ENCODE data around the gene CUL5. TPM values are rescaled to one million over a fixed set of nuclear protein-coding genes. Genes with fewer than 3 reads are reported as not detected.

CUL5 gene
- total RNA-seq, 1 experiment from 2014 or later: 37.7 TPM

GRCh38 chr11:108144615-108145014, 135.9 kb downstream of the CUL5 start:
- Histone ChIP-seq H3K4me2 (ENCODE audit: insufficient read depth, insufficient read length, low read length) (no peak overlapping the region), H3K9ac (ENCODE audit: extremely low read depth, insufficient read length, low read length) (no peak overlapping the region), H3K79me1 (ENCODE audit: insufficient read depth, low read depth, low read length, poor library complexity, severe bottlenecking) (no peaks in the 10 kb centered on the region), H2BK120ac (ENCODE audit: low read depth, low read length, poor library complexity, severe bottlenecking) (no peak overlapping the region), H4K8ac (replicated peaks; ENCODE audit: insufficient read length, low read depth, low read length) (no peak overlapping the region), H3K14ac (ENCODE audit: insufficient read depth, low read length) (no peak overlapping the region), H3K18ac (ENCODE audit: insufficient read length, low read depth, low read length) (no peak overlapping the region), H3K23me2 (ENCODE audit: insufficient read length, low read depth, low read length, poor library complexity, severe bottlenecking) (no peaks in the 10 kb centered on the region), H3K4me1 (ENCODE audit: insufficient read depth, low read length) (no peaks in the 10 kb centered on the region), H2BK20ac (ENCODE audit: low read depth, low read length, poor library complexity, severe bottlenecking) (no peak overlapping the region), H4K20me1 (ENCODE audit: control insufficient read depth, insufficient read depth, insufficient read length) (no peaks in the 10 kb centered on the region), H3K27me3 (ENCODE audit: insufficient read depth, low read length) (no peaks in the 10 kb centered on the region), H3T11ph (ENCODE audit: low read length) (no peak overlapping the region), H3K27ac (ENCODE audit: insufficient read length, low read depth, low read length) (no peak overlapping the region), H3K23ac (ENCODE audit: insufficient read length, low read depth, low read length) (no peak overlapping the region), H3K4ac (ENCODE audit: low read depth, low read length) (no peak overlapping the region), H4K5ac (ENCODE audit: insufficient read length, low read depth, low read length) (no peak overlapping the region), H3K9me3 (ENCODE audit: control insufficient read depth, low read depth, low read length) (no peaks in the 10 kb centered on the region), H2BK12ac (ENCODE audit: insufficient read length, low read depth, low read length) (no peak overlapping the region), H2BK15ac (ENCODE audit: low read depth, low read length) (no peak overlapping the region), H2AK5ac (ENCODE audit: insufficient read length, low read length) (no peak overlapping the region), H2AFZ (ENCODE audit: low read length) (no peak overlapping the region), H2BK5ac (ENCODE audit: insufficient read length, low read length) (no peak overlapping the region), H4K91ac (ENCODE audit: insufficient read length, low read depth, low read length) (no peak overlapping the region), H3K79me2 (ENCODE audit: insufficient read depth, low read length) (no peaks in the 10 kb centered on the region), H3K56ac (ENCODE audit: insufficient read length, low read depth, low read length) (no peak overlapping the region)
- Mint-ChIP-seq H3K27ac (peak overlapping the region in 1 of 3 experiments; percentile 71; a peak in 1 of 7 replicates), H3K4me3 (no peak overlapping the region), H3K36me3 (ENCODE audit: insufficient read depth in 1 of 3, low read depth in 3 of 3) (peaks cover 21 to 74% (median 61%) of the 10 kb centered on the region in 3 experiments; a peak in 6 of 7 replicates), H3K27me3 (ENCODE audit: low read depth) (no peaks in the 10 kb centered on the region), H3K9me3 (no peaks in the 10 kb centered on the region), H3K4me1 (no peaks in the 10 kb centered on the region)
- WGBS (ENCODE audit: extremely low coverage, insufficient read length, low lambda C conversion rate): no CpG with 5 or more reads among the region's 3 CpGs
- DNase-seq: no peak
- TF ChIP-seq CTCF (conservative IDR thresholded peaks at IDR 0.05): no peak
